ENCODE data around the gene PARVA.

PARVA gene

DNA sequence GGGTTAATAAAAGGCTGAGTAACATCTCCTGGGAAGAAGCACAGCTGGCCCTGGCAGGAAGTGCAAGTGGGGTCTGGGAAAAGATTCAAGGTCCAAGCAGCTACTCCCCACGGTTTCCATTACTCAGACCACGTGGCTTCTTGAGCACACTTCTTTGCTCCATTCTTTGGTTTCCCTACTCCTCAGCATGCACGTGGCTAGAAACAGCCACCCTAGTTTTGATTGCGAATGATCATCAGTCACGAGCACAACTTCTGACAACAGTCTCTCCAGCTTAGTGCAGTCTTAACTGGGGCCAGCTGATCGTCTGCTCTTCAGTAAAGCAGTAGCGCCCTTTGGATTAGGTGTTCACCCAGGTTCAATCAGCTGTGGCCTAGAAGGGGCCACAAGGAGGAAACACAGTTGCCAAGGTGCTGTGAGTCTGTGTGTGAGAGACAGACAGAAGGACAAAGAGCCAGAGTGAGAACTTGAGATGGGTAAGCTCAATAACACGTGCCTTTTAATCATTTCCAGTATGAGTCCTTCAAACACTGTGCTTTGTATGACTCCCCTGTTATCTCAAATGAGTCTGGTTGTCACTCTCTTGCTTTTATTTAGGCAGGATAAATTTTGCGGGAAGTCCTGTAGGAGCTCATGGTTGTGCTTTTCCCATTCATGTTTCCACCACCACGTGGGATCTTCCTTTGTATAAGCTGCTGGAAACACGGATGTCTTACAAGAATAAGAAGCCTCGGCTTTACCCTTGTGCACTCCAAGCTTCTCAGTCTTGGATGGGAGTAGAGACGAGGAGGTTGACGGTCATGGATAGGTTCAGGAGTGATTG is 901 bp upstream of the PARVA start:
- no peak for DNase-seq (ENCODE audit: low spot score)

DNA sequence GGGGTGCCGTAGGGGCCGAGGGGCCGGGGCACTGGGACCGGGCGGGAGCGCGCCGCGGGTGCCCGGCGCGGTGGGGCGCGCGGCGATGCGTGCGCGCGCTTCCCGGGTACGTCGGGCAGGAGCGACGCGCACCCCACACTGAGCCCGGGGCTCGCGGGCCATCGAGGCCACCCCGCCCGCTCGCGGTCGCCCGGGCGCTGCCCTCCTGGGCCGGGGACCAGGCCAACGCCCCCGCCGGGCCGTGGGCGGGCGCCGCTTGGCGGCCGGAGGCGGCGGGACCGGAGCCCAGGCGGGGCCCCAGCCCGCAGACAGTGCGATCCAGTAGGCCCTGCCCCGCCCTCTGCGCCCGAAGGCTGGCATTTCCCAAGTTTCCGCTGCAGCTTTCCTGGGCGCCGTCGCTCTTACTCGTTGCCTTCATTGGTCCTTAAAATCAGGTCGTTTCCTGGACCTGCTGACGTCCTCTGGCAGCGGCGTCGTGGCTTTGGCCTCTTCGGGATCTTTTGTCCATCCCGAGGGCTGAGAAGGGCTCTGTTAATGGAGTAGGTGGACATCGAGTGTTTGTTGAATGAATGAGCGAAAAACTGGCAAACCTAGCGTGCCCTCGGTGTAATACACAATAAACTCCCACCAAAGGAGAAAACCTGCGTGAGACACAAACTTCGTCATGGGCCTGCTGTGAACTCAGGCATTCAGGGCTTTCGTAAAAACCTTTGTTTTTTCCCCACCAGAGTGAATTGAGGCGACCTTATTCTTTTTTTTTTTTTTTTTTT is 638 bp downstream of the PARVA start:
- DNase-seq (ENCODE audit: low spot score), result peak; percentile 77

DNA sequence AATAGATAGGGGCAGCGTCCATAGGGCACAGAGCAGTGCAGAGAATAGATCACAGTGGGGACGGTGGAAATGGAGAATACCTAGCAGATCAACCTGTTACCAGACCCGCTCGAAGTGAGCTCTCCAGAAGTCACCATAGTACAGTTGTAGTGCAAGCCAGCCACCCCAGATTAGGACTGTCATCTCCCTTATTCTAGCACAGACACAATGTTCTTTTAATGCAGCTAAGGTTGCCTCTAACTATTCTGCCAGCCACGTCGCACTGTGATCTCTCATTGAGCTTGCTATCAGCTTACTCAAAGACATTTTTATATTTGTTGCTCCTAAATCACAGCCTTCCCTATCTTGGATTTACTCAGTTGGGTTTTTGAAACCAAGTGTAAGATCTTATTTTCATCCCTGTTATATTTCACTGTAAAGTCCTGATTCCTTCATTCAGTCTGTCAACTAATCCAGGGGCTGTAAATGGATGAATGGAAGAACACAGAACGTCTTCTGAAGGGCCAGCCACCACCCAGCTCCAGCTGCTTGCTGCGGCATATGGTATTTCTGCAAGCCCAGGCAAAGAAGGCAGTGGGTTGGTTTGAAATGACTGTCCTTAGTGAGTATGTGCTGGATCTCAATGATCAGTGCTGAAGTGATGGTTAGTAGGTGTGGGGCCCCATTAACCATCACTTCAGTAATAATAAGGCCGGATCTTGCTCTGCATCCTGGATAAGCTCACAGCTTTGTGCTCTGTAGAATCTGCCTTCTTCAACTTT is 3.4 kb downstream of the PARVA start:
- no peak for DNase-seq (ENCODE audit: low spot score)

DNA sequence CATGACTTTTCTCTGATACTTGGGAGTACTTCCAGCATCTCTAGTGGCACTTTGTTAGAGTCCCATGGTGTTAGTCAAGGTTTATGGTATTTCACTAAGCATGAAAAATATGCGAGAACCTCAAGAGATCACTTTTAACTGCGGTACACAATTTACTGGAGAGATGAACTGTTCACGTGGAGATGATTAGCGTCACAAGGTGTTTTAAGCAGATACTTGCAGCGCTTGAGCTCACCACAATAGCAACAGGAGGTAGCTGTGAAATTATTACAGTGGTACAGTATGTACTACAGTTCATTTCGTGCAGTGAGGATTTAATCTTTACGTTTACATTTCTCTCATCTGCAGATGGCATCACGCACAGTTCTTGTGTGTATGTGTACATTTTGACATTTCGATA is 4.5 kb downstream of the PARVA start:
- no peak for DNase-seq (ENCODE audit: low spot score)

DNA sequence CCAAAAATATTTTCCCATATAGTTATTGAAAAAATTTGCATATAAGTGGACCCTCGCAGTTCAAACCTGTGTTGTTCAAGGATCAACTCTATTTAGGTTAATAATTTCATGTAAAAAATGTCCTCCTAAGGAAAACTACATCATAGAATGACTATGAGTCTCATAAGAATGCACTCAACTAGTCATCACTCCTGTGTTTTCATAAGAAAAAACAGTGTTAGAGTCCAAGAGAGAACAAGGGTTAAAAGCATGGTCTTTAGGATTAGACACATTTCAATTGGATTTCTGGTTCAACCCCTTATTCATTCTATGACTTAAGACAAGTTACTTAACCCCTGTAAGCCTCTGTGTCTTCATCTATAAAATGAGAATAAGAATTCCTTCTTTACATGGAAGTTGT is 5.1 kb downstream of the PARVA start:
- no peak for DNase-seq (ENCODE audit: low spot score)

DNA sequence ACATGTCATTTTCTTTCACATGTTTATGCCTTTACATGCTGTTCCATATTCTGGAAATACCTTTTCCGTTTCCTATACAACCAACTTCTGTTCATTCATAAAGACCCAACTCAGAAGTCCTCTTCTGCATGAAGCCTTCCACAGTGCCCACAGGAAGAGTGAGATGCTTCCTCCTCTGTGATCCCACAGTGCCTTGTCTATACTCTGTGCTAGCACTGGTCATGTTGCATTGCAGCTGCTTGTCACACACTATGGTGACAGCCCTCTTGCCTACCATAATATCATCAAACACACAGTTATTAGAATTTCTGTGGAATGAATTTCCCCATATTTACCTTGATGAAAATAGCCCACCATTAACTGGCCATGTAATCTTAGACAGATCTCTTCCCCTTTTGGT is 8.9 kb downstream of the PARVA start:
- no peak for DNase-seq (ENCODE audit: low spot score)

DNA sequence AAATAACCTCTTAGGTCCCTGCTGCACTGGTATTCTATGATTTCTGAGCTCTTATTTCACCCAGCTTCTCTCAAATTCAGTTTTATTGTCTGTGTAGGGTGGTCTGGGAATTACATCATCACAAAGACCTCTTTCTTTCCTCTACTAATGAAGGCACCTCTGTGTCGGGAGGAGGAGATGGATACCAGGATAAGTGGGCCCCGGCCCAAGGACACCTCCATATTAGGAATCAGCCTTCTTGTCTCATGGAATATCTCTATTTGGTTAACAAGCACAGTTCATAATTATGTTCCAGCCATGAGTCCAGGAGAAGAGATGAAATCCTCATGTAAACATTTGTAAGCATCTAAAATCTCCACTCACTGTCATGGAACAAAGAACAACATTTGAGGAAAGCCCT is 9.4 kb downstream of the PARVA start:
- DNase-seq (ENCODE audit: low spot score), result no peak

DNA sequence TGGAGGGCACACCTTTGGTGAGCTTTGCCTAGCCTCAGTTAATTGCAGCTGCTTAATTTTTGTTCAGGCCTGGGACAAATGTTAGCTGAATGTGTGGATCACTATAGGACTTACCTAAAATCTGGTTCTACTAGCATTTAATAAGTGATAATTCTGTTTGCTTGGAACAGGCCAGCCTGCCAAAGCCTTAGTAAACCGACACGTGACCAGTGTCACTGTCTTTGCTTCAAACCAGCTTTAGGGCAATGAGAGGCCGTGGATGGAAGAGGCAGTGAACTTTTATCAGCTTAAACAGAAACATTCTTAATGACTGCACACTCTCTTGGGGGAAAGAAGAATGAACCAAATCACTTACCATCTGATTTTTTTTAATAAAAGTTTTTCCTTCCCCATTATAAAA is 10.8 kb downstream of the PARVA start:
- DNase-seq (ENCODE audit: low spot score), result no peak

DNA sequence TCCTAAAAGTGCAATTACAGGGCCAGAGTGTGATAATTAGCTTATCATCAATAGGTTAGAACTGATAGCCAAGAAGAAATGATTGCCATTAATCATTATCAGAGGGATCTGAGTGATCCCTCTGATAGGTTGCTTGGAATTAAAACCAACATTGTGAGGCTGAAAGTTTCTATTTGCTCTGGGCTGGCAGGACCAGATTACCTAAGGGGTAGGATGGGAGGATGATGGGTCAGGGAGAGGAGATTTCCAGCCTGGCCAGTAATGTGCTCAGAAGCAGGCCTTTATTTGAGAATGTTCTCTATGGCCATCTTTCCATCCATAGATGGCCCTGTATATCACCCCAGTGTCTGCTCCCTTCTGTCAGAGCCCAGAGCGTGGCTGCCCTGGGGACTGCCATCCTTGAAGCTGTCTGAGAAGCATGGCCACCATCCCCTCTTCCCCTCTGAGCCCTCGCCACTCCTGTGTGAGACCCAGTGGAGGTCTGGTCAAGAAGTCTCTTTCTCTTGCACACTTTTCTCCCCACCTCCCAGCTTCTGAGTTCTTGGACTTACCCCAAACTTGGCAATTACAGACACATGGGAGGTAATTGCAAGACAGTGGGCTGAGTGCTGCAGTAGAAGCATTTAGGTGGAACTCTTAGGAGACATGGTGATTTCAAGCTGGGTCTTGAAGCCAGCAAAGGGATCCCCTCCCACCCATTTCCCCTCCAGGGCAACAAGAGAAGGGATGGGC is 11.7 kb downstream of the PARVA start:
- DNase-seq (ENCODE audit: low spot score), result no peak

DNA sequence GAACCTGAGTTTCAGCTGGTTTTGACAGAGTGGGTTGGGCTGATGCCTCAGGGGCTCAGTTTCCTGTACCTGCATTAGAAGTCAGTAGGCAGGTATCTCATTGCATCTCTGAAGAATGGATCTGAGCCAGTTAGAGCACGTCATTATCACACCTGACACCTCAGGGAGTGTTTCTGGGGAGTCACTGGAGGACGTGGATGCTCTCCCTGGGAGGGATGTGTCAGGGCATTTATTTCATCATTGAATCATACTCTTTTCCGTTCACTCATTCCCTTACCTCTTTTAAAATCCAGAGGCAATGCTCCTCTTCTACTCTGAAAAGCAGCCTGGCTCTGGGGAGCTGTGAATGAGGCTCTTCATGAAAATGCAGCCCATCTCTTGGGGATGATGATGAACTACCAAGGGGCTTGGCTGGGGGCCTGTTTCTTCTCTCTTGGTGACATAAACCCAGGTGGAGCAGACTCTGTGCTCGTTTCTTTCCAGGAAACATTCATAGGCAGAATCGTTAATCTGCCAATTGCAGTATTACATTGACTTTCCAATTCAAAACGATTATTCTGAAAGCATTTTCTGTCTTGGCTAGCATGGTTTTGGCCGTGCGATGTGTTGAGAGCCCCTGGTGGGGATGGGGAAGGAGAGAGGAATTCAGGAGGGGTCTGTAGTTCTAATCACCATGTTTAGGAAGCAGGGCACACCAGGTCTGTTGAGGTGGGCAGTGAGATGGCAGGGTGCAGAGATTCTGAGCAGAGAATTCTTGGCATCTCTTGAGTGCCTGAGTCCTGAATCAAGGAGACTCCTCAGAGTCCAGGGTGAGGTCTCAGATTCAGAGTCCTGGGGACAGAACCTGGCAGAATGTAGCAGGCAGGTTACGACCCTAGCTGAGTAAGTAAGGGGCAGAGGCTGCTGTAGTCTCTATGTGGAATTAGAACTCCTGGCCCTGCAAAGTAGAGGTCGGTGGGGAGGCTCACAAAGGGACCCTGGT is 12.6 kb downstream of the PARVA start:
- DNase-seq (ENCODE audit: low spot score), result no peak

DNA sequence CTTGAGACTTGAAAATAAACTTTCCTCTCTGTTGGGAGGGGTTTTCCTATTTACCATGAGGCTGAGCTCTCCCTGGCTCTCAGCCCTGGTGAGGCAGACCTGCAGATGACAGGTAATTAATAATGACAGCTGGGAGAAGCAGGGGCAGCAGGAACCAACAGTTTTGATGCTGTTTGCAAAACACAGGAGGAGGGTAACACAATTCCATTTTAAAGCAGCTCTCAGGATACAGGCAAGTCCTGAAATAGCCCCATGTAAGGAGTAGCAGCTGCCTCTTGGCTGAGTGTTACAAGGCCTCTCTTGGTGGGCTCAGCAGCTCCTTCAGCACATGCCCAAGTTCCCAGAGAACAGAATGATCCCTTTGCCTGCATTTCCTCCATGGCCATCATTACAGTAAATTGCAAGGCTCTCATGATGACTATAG is 13.3 kb downstream of the PARVA start:
- no peak for DNase-seq (ENCODE audit: low spot score)

DNA sequence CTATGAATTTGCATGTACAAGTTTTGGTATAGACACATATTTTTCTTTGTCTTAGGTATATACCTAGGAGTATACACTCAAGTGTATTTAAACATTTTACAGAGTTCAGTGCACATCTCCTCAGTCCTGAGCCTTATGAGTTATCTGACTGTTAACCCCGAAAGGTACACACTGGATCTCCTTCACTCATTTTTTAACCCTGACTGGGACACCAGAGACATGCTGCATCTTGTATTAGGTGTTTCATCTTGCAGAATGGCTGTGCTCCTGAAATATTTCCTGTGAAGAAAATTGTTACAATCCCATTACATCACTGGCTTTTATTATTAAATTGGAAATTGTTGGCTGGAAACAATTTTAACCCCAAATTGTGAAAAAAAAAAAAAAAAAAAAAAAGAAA is 15.3 kb downstream of the PARVA start:
- no peak for DNase-seq (ENCODE audit: low spot score)

DNA sequence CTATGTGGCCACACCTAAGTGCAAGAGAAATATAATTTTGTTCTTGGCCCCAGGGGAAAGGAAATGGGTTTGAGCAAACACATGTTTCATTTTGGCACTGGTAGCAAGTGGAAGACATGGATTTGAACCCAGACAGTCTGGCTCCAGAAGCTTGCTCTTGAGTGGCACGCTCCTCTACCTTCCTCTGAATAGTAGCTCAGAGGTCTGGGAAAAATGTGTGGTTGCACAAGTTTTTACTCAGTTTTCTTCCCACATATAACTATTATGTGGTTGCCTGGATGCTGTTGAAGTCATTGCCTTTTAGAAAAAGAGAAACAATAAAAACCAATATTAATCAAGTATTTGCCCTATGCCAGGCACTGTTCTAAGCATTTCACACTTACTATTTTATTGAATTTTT is 16.3 kb downstream of the PARVA start:
- DNase-seq (ENCODE audit: low spot score), result no peak

DNA sequence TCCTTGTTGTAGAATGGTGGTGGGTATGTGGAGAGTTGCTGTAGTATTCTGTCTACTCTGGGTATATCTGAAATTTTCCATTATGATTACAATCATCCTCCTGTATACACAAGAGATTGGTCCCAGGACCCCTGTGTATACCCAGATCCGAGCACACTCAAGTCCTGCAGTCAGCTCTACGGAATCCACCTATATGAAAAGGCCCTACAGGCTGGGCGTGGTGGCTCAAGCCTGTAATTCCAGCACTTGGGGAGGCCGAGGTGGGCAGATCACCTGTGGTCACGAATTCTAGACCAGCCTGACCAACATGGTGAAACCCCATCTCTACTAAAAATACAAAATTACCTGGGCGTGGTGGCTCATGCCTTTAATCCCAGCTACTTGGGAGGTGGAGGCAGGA is 17.2 kb downstream of the PARVA start:
- DNase-seq (ENCODE audit: low spot score), result no peak

DNA sequence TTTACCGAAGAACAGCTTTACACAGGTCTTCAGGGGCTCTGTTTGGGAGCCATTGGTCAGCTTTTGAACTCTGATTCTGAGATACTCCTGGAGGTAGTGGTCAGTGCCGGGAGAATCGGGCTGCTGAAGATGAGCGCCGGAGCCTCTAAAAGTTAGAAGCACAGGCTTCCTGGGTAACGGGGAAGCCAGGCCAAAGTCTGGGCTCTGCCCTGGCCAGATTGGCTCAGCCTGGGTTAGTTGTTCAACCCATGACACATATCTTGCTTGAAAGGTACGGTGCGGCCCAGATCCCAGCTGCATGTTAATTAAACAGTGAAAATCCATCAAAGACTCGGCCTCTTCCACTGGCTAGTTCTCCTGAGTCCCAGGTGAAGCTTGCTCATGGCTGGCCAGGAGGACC is 18.0 kb downstream of the PARVA start:
- no peak for DNase-seq (ENCODE audit: low spot score)

DNA sequence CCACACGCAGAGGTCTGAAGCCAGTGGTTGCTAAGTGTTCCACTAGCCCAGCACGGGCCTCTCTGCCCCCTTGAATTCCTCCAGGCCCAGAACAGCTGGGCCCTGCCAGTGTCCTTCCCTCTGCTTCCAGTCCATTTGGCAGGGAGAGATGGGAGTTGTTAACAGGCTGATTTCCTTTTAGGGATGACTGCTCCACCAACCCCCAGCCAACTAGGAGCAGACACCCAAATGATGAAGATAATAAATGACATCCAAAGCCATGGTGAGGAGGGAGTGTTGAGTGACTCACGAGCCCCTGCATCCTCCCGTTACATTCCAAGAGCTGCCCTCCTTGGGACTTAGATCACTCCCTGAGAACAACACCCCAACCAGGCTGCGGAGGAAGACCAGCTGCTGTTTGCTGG is 20.6 kb downstream of the PARVA start:
- no peak for DNase-seq (ENCODE audit: low spot score)

DNA sequence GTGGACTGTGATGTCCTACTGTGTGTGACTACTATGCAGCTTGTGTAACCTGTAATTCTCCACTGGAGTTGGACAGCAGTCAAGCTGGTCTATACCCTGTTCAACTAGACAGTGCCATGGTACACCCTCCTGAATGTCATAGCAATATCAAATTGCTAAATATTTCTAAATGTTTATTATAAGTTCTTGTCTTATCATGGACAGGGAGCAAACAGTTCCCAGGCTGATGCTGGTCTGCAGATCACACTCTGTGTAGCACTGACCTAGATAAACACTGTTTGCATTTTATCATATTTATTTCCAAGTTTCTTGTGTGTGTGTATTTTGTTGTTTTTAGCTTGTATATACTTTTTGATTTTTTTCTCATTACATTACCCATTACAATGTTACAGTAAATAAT is 22.0 kb downstream of the PARVA start:
- DNase-seq (ENCODE audit: low spot score), result no peak

DNA sequence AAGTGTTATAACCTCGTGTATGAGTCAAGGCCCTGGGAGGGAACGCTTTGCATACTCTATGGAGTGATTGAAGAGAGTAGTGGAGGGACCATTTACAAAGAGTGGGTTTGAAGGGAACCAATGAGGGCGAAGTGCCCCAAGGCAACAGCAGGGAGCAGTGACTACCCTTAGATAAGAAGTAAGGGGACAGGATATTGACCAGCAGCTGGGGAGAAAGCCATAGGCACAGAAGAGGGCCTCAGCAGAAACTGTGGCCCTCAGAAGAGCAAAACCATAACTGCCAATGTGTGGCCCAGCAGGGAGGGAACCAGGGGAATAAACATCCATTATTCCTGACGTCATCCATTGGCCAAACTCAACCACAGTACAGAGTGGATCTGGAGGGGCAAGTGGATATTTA is 24.7 kb downstream of the PARVA start:
- peak; percentile 13 for DNase-seq (ENCODE audit: low spot score)

DNA sequence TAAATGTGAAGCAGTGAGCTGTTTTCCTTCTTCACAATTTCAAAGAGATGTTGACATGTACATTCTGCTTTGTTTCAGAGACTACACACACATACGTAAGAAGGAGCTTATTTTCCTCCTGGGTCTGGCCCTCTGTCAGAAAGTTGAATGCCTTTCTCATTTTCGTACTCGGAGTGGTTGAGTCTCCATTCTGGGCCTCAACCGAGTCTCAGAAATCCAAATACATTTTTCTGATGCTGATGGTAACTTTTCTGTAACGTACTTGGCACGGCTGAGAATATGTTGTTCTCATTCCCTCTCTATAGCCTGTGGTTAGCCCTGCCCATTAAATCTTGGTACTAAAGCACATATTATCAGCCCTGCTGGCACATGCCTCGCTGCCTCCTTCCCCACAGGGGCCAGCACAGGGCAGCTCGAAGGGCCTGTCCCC is 25.3 kb downstream of the PARVA start:
- DNase-seq (ENCODE audit: low spot score), result no peak

DNA sequence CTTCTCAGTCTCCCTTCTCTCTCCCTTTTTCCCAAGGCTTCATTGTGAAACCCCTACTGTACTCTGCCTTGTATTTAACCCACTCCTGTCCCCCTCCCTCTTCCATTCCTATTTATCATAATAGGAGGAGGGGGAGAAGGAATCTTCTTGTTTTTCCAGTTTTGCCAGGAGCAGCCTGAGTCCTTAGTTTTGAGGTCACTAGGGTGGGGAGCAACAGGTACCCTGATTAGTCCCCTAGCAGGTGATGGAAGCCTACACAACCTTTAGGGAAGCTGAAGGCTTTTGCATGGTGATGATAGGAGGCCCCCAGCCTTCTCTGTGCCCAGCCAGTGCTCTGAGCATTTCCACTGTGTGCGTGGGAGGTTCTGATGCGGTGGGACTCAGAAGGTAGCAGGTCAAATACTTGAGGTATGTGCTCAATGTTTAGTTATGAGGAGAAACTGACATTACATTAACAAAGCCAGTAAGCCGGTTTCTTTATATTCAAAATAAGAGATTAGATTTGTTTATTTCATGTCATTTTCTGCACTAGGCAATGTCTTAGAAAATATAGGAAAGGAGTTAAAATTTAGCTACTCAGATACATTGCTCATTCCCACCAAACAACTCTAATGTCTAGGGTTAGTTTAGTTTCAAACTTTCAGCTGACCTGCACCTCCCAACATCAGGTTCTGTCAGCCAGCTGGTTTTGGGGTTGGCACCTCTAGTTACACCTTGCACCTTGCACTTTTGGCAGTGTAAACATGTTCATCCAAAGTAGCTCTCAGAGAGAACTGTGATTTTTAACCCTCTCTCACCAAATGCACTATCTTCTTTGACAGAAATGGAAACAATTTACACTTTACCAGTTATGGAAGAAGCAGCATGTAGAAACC is 26.0 kb downstream of the PARVA start:
- DNase-seq (ENCODE audit: low spot score), result no peak

Data from SW480 (cell line).